CD4-positive, alpha-beta T cell treated with Interleukin-2 at 100 ng/mL for 4 hours (primary cell): Measurements from ENCODE around the gene IL21R.

Experiments
- DNase-seq: peaks from one replicate; pipeline ENCODE4 v3.0.0-alpha.2; 2020; ENCODE audit warnings: low spot score

The IL21R gene

DNA sequence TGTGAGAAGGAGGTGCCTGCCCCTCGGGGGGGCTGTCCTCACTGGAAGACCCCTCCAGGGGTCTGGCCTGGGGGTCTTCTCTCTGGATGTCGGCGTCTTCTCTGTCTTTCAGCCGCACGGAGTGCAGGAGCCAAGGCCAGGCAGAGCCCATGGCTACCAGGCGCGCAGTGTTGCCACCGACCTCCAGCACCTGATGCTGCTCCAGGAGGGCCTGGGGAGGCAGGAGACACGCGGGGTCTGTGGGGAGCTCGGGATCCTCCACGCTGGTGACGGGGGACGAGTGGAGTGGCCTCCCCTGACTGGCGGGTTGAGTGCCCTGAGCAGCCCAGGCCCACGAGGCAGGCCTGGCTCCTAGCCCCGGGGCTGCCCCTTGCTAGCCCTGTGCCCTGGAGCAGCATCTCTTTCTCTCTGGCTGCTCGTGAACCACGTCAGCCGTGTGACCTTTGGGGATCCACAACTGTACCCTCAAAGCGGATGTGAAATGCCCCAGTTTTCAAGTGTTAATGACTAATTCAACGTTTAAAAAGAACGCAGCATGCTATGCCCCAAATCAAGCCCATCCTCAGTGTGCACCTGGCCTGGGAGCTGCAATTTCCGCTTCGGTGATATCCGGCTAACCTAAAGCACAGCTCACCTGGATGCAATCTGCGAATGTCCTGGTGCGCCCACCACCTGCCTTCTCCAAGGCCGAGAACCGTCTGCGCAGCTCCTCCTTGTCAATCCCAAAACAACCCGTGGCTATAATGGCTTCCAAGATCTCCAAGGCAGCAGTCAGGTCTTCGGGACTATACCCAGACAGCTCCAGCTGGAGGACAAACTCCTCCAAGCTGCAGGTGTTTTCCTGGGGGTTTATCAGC lies 62.9 kb downstream of the IL21R start:
- DNase-seq, result peak; percentile 40

DNA sequence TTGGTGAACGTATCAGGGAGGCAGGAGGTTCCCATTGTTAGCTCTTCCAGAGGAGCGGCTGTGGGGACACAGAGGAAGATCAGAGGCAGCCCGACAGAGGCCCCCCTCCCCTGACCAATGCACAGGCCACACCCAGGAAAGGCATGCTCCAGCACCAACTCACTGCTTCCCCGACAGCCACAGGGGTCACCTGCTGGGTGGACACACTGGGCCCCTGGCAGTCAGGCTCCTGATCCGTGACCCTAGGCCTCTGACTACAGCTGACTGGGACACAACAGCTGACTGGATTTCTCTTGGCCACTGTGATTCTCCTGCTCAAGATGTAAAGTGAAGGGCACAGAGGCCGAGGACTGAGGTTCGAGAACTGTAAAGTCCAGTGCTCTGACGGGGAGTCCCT lies 63.5 kb downstream of the IL21R start:
- no peak for DNase-seq

DNA sequence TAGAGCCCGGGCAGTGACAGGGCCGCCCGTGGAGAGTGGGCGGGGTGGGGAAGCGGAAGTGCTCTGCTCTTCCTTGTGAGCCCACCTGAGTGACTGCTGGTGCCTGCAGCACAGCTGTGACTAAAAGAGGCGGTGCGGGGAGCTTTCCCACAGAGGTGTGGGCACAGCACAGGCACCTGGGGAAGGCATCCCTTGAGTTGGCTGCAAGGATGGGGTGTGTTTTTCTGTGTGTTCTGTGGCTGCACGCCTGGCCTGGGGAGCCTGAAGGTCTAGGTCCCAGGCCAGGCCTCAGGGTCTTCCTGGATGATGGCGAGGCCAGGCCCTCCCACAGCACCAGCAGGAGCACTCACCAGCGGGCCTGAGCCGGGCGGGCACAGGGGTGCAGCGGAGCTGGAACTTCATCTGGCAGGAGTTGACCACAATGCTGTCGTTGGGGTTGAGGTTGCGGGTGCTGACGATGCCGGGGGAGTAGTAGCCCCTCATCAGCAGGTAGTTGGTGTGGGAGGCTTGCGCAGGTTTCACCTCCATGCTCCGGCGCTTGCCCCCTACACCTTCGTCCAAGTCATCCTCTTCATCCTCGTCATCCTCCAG lies 67.1 kb downstream of the IL21R start:
- DNase-seq, result no peak

DNA sequence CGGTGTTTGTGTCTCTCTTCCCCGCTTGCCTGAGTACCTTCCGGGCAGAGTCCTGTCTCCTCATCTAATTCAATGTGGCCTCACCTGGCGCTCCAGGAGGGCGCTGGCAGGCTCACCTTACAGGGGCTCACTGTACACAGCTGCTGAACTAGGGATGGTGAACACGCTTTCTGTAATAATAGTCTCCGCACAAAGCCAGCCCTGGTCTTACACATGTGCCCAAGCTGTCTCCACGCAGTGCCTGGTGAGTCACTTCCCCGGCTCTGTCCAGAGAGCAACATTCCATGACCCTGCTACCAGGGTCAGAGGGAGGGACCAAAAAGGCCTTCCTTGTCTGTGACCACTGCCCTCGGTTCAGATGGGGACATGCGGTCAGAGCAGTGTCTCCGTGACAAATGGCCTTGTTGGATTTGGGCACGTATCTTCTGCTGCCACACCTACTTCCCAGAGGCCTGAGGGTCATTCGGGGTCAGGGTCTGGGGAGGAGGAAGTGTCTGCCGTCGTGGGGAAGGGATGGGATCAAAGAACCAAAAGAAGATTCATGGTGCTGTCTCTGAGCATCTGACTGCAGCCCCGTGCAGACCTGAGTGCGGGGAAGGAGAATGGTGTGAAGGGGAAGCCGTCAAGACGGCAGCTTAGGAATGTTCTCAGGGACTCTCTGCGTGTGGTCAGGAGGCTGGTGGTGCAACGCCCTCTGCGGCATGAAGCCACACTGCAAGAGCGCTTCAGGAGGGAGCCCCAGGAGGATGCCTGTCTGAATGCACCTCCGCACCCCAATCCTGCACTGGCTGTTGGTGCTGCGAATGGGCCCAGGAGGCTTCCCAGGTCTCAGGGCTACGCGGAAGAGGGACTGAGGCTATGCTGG lies 68.8 kb downstream of the IL21R start:
- no peak for DNase-seq

DNA sequence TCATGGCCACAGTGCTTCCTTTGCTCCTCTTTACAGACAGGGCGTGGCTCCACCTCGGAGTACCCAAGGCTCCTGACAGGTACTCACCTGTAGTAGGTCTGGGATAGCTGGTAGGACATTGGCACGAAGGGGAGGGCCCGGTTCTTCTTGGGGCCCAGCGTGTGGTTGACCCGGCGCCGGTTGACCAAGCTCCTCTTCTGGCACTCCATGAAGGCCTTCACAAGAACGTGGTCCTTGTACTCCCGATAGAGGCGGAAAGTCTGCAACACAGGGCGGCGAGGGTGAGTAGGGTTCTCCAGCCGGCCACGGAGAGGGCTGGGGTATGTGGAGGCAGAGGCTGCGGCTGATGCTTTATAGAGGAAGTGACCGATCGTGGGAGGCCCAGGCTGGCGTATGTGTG lies 69.7 kb downstream of the IL21R start:
- no peak for DNase-seq

DNA sequence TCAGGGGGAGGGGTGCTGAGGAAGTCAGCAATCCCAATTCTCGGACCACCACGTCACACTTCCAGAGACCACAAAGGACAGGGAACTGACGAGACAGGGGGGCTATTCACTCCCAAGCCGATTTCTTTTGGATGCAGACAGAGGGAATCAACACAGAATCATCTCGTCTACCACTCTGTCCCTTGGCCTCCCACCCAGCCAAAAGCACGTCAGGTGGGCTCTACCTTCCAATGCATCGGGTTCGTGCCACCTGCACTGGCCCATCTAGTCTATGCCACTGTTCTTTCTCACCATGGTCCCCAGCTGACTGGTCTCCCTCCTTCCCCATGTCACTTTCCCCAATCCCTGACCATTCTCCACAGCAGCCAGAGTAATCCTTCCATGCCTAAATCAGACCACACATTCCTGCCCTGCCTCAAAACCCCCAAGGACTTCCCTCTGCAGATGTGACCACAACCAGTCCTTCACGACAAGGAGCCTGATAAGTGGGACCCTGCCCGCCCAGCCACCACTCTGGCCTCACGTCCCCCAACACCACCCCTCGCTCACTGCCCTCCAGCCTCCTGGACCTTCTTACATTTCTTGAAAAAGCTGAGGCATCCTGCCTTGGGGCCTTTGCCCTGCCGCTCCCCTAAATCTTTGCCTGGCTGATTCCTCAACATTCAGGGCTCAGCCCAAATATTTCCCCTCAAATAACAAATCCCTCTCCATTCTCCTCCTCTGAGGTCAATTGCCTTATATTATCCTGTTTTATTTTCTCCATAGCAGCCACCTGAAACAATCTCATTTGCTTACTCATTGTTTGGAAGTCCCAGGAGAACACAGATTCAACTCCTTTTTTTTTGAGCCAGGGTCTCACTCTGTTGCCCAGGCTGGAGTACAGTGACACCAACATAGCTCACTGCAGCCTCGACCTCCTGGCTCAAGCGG lies 70.4 kb downstream of the IL21R start:
- no peak for DNase-seq

DNA sequence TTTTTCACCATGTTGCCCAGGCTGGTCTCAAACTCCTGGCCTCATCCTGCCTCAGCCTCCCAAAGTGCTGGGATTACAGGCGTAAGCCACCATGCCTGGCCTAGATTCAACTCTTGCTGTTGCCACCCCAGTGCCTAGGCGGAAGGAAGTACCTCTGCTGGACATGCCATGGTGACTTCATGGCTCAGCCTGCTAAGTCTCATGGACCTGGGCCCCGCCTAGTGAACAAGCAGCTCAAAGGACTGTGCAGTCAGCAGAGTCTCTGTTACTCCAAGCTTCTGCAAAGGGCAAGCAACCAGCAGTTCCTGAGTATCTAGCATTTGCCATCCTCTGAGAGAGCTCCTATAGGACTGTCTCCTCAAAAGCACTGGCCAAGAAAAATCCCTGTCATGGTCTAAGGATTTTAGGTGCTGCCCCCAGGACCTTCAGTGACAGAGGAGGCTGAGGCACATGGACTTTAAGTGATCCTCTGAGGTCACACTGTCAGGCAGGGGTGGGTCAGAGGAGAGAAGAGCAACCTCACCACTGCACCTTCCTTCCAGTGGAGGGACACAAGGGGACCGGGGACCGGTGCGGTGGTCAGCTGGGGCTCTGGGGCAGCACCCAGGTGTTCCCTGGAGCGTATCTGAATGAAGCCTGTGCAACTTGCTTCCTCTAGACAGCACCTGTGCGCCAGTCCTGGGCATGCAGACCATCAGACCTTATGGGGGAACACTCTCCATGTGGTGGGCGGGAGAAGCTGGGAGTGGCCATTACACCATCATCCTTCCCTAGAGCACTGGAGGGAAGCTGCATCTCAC lies 71.3 kb downstream of the IL21R start:
- DNase-seq, result no peak

DNA sequence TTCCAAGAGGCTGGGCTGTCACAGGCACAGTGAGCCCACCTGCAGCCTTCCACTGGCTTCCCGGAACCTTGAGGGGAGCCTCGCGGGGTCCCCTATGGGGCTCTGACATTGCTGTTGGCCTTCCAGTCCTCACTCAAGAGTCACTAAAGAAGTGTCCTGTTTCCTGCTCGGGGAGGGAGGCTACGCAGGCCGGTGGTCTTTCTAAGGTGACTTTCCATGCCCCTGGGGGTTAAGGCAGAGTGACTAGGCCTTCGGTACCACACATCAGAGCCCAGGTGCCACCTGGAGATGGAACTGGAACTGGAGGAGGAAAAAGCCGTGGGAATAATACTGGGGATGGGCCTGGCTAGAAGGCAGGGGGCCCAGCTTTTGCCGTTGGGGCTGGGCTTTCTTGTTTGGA lies 72.1 kb downstream of the IL21R start:
- DNase-seq, result no peak

DNA sequence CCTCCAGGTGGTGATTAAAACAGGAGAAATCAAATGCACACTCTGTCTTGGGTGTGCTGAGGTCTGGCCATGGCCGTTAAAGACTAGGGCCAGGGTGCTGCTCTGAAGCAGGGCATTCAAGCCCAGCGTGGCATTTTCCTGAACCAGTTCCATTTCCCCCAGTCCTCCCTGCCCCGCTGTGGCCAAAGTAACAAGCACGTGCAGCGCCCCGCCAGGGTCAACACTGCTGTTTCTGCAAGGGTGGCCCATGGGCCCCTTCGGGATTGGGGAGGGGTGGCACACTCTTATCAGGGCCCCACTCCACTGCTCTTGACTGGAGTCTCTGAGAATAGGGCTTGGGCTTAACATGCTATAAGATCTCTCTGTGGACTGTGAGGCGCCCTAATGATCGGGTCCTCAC lies 72.9 kb downstream of the IL21R start:
- DNase-seq, result no peak

DNA sequence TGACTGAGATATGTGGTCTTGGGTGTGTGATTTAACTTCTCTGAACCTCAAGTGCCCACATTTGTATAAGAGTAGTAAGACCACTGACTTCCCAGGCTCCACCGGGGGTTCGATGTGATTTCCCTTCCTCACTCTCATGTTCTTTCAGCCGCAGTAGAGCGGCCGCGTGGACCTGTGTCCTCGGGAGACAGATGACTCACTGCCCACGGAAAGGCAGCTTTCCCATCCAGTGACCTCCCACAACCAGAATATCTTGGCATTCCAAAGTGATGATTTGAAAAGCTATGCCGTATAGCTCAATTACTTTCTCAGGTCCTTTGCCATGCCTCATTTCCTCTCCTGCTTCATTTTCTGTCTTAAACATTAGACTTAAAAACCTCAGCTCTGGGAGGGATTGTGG lies 73.6 kb downstream of the IL21R start:
- no peak for DNase-seq

DNA sequence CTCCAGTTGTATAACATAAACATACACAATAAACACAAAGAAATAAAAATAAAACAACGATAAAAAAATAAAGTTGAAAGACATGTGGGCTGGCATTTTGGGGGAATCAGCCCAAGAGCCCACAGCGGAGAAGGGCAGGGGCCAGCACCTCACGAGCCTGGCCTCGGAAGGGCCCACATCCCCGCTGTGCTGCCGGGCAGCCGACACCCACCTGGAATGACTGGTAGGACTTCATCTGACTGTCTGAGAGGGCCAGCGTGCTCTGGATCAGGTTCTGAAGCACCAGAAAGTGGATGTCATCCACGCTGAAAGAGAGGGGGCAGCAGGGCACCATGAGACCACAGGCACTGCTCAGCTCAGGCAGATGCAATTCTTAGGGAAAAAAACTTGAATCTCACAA lies 74.3 kb downstream of the IL21R start:
- DNase-seq, result no peak

DNA sequence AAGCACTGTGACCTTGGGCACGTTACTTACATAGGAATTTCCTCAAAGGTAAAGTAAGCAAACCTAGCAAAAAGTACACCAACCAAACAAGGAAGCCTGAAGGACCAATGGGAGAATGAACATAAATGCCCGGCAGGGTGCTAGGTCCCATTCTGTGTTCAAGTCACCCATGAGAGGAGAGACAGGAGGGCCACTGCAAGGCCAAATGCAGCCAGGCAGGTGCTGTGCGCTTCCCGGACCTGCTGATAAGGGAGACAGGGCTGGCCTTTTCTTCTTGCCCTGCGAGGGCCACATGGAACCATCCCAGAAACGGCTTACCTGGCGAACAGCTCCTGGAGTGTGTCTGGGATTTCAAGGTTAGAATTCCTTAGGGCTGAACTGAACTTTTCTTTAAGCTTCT lies 78.8 kb downstream of the IL21R start:
- no peak for DNase-seq

DNA sequence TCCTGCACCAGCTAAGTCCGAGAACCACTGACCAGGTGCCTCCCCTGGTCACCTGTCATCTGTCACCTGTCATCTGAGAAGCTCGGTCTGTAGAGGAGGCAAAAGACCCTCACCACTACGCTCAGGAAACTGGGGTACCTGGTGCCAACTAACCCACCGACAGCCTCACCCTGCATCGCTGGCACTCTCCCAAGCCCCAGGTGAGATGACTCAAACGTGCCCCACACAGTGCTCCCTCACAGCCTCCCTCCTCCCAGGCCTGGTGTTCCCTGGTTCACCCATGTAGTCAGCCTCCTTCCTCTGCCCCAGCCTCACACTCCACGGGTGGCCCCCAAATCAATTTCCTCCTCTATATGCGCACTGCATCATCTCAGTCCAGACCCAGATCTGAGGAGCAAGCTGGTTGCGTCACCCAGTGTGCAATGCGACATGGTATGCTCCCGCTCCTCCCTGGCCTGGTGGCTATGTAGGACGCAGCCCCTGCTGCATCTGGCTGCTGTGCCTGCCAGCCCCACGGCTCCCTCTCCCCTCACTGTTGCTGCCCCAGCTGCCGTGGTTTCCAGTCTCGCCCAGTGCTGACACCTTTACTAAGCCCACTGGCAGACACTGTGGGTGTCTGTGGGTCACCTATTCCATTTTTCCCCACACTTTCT lies 79.4 kb downstream of the IL21R start:
- DNase-seq, result no peak

DNA sequence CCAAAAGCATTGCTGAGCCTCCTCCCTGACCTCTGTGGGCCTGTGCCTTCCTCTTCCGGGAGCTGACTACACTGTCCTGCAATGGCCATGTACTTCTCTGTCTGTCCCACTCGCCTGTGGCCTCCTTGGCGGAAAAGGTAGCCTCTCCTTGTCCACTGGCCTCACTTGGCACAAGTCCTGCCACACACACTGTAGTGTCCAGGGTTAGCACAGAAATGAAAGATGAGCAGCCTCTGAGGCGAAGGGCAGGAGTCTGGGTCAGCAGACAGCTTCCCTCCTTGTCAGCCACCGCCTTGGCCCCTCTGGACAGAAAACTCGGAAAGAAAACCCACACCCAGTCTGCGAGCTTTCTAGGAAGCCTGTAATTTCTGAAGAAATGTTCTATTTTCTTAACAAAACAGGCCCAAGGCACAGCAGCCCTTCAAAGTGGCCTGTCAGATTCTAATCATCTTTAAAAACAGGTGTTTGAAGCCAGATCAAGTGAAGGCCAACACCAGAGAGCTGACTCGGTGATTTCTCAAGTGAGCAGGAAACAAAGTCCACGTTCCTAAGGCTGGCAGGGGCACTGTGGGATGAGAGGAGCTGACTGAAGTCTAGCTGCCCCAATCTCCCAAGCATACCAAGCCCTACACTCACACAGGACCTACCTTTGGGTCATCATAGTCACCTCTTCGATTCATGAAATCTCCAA lies 80.6 kb downstream of the IL21R start:
- no peak for DNase-seq

DNA sequence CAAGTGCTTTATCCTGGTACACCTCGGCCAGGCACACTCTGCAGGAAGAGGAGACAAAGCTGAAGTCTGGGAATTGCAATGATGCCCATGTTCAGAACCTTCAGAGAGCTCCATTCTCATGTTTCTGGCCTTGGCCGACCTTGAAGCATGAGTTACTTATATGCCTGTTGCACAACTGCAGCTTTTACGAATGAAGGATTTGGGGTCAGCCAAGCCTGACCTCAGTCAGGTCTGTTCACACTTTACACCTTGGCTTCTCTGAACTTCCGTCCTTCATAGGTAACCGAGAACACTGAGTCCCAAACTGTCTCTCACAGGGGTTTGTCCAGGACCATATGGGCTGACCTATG lies 81.1 kb downstream of the IL21R start:
- no peak for DNase-seq

DNA sequence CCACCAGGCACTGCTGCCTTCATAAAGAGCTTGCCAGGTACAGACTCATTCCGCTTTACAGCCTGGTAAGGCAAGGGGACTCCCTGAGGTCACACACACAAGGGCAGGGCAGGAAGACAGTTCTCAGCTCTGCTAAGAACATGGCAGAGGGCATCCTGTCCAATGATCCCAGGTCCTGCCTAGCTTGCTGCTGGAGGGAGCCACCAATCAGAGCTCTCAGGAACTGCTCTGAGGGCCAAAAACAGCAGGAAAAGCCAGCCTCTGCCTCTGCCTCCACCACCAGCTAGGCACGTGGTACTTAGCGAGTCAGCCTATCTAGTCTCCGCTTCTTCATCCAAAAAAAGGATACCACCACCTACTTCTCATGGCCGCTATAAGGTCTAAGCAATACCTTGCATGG lies 81.7 kb downstream of the IL21R start:
- DNase-seq, result no peak

DNA sequence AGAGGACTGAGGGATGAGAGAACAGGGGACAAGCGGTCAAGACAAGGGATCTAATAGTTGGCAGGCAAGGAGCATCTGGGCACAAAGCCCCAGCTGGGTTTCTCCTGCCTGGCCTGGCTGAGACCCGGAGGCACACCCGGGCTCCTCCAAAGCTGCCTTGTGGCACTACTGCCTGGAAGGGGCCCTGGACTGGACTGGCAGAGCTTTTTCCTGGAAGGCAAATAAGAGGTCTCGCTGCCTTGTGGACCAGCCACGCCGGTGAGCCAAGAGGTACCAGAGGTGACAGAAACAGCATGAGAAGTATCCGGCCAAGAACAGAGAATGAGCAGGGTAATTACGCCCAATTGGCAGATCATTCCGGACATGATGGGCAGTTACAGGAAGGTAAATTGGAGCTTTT lies 83.2 kb downstream of the IL21R start:
- DNase-seq, result no peak

DNA sequence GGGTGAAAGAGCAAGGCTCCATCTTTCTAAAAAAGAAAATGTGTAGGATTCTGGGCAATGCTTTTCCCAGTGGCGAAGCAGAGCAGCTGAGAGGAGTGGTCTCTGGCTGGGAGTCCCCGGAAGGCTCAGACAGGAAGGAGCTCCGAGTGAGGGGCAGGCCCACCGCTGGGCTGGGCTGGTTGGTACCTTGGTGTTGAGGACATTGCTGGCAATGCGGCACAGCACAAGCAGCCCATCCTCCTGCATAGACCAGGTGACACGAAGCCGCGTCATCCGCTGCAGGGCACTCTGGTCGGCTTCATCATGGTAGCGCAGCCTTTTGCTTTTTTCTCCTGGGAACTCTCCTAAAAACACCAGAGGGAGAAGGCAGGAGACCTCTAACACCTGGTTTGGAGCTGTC lies 83.8 kb downstream of the IL21R start:
- DNase-seq, result no peak

DNA sequence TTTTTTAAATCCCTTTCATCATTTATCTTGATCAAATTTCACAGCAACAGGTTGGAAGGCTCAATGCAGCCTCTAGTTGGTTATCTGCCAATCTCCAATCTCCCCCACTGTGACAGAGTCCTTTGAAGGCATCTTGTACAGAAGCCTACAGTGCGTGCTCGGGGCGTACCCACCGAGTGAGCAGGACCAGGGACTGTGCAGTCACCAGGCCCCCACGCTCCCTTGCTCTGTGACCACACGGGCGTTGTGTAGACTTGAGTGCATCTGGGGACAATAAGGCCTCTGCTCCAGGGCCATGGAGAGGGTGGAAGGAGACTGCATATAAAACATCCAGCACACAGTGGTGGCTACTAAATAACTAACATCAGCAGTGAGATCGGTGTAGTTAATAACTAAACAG lies 84.4 kb downstream of the IL21R start:
- no peak for DNase-seq

DNA sequence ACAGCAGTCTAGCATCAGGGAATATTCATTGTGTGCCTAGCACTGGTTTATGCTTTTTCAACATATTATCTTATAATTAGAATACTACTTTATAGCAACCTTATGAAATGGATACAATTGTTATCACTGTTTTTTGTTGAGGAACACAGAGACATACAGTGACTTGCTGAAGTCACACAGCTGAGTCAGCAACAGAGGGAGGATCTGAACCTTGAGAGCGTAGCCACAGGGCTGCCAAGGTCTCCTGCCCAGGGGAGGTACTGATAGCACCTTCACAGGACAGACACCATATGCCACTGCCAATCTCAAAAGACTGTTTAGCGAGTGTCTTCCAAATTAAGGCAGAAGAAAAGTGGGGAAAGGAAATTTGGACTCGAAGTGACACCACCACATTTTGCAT lies 84.8 kb downstream of the IL21R start:
- DNase-seq, result no peak
